WTC11 (cell line): ENCODE data around the gene ROBO2.

Experiments used
- CTCF ChIP-seq: fragments of 200-600 bp; IDR thresholded peaks from 2 replicates; pipeline ENCODE4 v1.8.0; 2022; ENCODE audit warnings: antibody characterized with exemption
- FOXP1 ChIP-seq: sonication (generic); formaldehyde crosslinking; IDR thresholded peaks from 2 replicates; pipeline ENCODE4 v1.8.0; 2022; ENCODE audit warnings: missing genetic modification reagents, mild to moderate bottlenecking, moderate library complexity, borderline replicate concordance
- PRDM15 ChIP-seq: sonication (generic); formaldehyde crosslinking; IDR thresholded peaks from 2 replicates; pipeline ENCODE4 v1.8.0; 2022; ENCODE audit warnings: missing genetic modification reagents

- TF ChIP-seq PRDM15 (no peak), FOXP1 (CRISPR knock-in tag) (no peak), CTCF (no peak)
Observed at GRCh38 chr3:77546246-77546645, 506.3 kb downstream of the ROBO2 start.
